Brain microvascular endothelial cell (primary cell): ENCODE results near the gene WRAP53.

Source experiments
- DNase-seq: peaks from one replicate; pipeline ENCODE4 v3.0.0-alpha.2; 2020
- H3K27ac ChIP-seq: fragments of 250-450 bp; sonication (Bioruptor Pico); 2 replicates; pipeline ENCODE4 v1.5.1; 2020; ENCODE audit warnings: mild to moderate bottlenecking, moderate library complexity
- H3K27me3 ChIP-seq: fragments of 250-450 bp; sonication (Bioruptor Pico); replicated peaks from 2 replicates; pipeline ENCODE4 v1.5.1; 2020; ENCODE audit warnings: mild to moderate bottlenecking
- H3K36me3 ChIP-seq: fragments of 250-450 bp; sonication (Bioruptor Pico); replicated peaks from 2 replicates; pipeline ENCODE4 v1.5.1; 2020; ENCODE audit warnings: mild to moderate bottlenecking
- H3K4me3 ChIP-seq: 2 replicates; pipeline ENCODE4 v1.5.1; 2011; ENCODE audit warnings: low read depth, mild to moderate bottlenecking, control low read depth, low read length, moderate library complexity
- in situ Hi-C: cut with HindIII; loops from 2 replicates; pipeline ENCODE4 v1.10.0; 2017; ENCODE audit warnings: low sequenced_read_pairs, low pct_ligation_motif_present
- TF ChIP-seq, protein P1 (sequence below): IDR thresholded peaks from 2 replicates; pipeline ENCODE4 v1.5.1; 2011; ENCODE audit warnings: low read depth, mild to moderate bottlenecking, moderate library complexity, low read length, control low read depth, inconsistent platforms; ENCODE audit errors: missing control alignments

WRAP53 gene

DNA sequence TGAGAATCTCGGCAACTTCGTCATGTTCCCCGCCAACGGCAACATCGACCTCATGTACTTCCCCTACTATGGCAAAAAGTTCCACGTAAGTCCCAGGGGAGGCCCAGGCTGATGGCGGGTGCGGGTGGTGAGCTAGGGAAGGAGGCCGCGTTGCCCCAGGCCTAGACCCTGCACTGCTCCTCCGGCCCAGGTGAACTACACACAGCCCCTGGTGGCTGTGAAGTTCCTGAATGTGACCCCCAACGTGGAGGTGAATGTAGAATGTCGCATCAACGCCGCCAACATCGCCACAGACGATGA lies 32.8 kb upstream of the WRAP53 start:
- H3K36me3 ChIP-seq, result no peaks in the 10 kb centered on the region
- H3K4me3 ChIP-seq, result no peak overlapping the region
- no peak for DNase-seq
- TF ChIP-seq, protein P1, sequence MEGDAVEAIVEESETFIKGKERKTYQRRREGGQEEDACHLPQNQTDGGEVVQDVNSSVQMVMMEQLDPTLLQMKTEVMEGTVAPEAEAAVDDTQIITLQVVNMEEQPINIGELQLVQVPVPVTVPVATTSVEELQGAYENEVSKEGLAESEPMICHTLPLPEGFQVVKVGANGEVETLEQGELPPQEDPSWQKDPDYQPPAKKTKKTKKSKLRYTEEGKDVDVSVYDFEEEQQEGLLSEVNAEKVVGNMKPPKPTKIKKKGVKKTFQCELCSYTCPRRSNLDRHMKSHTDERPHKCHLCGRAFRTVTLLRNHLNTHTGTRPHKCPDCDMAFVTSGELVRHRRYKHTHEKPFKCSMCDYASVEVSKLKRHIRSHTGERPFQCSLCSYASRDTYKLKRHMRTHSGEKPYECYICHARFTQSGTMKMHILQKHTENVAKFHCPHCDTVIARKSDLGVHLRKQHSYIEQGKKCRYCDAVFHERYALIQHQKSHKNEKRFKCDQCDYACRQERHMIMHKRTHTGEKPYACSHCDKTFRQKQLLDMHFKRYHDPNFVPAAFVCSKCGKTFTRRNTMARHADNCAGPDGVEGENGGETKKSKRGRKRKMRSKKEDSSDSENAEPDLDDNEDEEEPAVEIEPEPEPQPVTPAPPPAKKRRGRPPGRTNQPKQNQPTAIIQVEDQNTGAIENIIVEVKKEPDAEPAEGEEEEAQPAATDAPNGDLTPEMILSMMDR, result no peak
- no peak overlapping the region for H3K27ac ChIP-seq
- H3K27me3 ChIP-seq, result peaks cover 28% of the 10 kb centered on the region
- in situ Hi-C loops, result no loop called here

DNA sequence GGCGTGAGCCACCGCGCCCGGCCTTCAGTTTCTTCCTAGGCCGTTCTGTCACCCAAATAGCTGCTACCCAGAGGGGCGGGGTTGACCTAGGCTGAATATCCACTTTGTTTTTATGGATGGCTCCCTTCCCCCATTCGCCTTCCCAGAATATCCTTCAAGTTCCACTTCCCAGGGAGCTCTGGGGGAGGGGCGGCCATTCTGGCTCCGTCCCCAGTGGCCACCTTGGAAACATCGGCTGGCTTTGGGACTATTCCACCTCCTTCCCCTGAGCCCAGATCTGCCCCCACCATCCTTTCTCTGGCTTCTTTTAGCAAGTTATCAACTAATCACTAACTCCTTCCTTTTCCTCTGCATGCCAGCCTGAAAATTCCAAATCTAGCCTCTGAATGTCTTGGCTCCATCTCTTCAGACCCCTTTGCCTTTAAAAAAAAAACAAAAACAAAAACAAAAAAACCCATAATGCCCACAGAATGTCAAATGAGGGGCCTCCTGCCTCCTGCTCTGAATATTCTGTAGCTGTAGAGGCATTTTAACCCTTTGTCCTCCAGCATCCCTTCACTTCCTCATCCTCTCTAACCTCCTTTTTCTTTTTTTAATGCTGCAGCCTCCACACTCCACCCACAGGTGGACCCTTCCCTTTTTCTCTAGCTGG lies 31.2 kb upstream of the WRAP53 start:
- H3K27ac ChIP-seq, result no peak overlapping the region
- DNase-seq, result no peak

GRCh38 chr17:7667656-7668406 lies 20.4 kb upstream of the WRAP53 start:
- H3K4me3 ChIP-seq, result no peak overlapping the region
- in situ Hi-C loops, result no loop called here
- H3K27me3 ChIP-seq, result no peaks in the 10 kb centered on the region
- DNase-seq, result no peak
- TF ChIP-seq, protein P1, result no peak
- peaks cover 46% of the 10 kb centered on the region for H3K36me3 ChIP-seq
- H3K27ac ChIP-seq, result no peak overlapping the region

More for the DNA sequence above, 31.2 kb upstream of the WRAP53 start:
- in situ Hi-C loops, result no loop called here
- Histone ChIP-seq H3K4me3 (no peak overlapping the region), H3K36me3 (no peaks in the 10 kb centered on the region), H3K27me3 (peaks cover 16% of the 10 kb centered on the region)
- TF ChIP-seq, protein P1, result no peak

- in situ Hi-C loops, result no loop called here
- no peak overlapping the region for H3K4me3 ChIP-seq
- H3K27ac ChIP-seq, result no peak overlapping the region
- H3K36me3 ChIP-seq, result peaks cover 52% of the 10 kb centered on the region
- TF ChIP-seq, protein P1, result no peak
- no peaks in the 10 kb centered on the region for H3K27me3 ChIP-seq
- no peak for DNase-seq
Observed at GRCh38 chr17:7668482-7668881, 19.8 kb upstream of the WRAP53 start.

DNA sequence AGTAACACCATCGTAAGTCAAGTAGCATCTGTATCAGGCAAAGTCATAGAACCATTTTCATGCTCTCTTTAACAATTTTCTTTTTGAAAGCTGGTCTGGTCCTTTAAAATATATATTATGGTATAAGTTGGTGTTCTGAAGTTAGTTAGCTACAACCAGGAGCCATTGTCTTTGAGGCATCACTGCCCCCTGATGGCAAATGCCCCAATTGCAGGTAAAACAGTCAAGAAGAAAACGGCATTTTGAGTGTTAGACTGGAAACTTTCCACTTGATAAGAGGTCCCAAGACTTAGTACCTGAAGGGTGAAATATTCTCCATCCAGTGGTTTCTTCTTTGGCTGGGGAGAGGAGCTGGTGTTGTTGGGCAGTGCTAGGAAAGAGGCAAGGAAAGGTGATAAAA lies 15.0 kb upstream of the WRAP53 start:
- no peak overlapping the region for H3K27ac ChIP-seq
- H3K27me3 ChIP-seq, result no peaks in the 10 kb centered on the region
- H3K4me3 ChIP-seq, result no peak overlapping the region
- DNase-seq, result no peak
- peaks cover 70% of the 10 kb centered on the region for H3K36me3 ChIP-seq
- in situ Hi-C loops, result no loop called here
- TF ChIP-seq, protein P1, result peak; percentile 62

- in situ Hi-C loops, result no loop called here
- Histone ChIP-seq H3K36me3 (peaks cover 55% of the 10 kb centered on the region), H3K4me3 (no peak overlapping the region), H3K27ac (no peak overlapping the region), H3K27me3 (no peaks in the 10 kb centered on the region)
- TF ChIP-seq, protein P1, result no peak
- no peak for DNase-seq
Observed at GRCh38 chr17:7674934-7675333, 13.3 kb upstream of the WRAP53 start.
